GM21367 (cell line): Measurements from ENCODE around the gene CTCF.

ENCODE experiments used
- ATAC-seq: cut with Tn5 transposase; IDR thresholded peaks from one replicate; pipeline ENCODE4 v1.9.1; 2021; ENCODE audit not compliant: unreplicated experiment

The CTCF gene

DNA sequence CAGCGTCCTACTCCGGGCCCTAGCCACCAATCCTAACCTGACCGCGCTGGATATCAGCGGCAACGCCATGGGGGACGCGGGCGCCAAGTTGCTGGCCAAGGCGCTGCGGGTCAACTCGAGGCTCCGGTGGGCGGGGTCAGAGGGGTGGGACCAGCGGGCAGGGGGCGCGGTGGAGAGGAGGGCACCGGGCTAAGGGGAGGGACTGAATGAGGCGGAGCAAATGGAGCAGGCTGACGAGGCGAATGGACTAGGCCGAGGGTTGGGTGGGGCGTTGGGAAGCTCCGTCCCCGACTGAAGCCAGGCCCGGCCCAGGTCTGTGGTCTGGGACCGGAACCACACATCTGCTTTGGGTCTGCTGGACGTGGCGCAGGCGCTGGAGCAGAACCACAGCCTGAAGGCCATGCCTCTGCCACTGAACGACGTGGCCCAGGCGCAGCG lies 87.2 kb downstream of the CTCF start:
- no peak for ATAC-seq

DNA sequence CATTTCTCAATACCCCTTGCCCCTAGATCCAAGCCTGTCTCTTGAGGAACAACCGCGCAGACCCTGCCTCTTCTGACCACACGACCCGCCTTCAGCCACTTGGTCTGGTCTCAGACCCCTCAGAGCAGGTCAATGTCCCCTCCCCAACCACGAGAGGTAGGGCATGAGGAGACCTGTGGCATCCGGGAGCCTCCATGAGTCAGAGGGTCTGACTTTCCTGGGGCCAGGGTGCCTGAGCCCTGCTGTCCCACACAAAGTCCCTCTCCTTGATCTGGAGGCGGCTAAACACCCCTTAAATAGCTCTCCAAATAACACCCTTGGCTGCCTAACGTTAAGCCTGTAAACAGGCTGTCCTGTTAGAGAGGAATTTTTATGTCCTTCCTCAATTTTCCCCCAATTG lies 87.7 kb downstream of the CTCF start:
- ATAC-seq = no peak

GRCh38 chr16:67651039-67651438 lies 88.7 kb downstream of the CTCF start:
- no peak for ATAC-seq

DNA sequence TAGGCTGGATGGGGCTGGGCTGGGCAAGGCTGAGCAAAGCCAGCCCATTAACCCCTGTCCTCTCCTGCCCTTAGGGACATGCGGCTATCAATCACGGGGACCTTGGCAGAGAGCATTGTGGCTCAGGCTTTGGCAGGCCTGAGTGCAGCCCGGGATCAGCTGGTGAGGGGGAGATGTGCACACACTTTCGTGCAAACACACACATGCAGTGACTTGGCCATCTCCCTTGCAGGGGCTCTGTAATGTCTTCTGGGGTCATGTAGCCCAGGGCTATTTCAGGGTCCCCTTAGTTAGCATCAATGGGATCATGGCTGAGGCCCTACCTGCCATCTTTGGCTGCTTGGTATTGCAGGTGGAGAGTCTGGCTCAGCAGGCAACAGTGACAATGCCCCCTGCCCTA lies 89.5 kb downstream of the CTCF start:
- ATAC-seq = no peak

- no peak for ATAC-seq
These were observed 90.3 kb downstream of the CTCF start for GRCh38 chr16:67652578-67653127.

GRCh38 chr16:67653128-67653788 lies 90.9 kb downstream of the CTCF start:
- no peak for ATAC-seq

- no peak for ATAC-seq
These were observed 91.6 kb downstream of the CTCF start for GRCh38 chr16:67653789-67654402.

GRCh38 chr16:67654403-67654911 lies 92.1 kb downstream of the CTCF start:
- ATAC-seq = no peak

- no peak for ATAC-seq
These were observed 93.0 kb downstream of the CTCF start for GRCh38 chr16:67655363-67655762.

DNA sequence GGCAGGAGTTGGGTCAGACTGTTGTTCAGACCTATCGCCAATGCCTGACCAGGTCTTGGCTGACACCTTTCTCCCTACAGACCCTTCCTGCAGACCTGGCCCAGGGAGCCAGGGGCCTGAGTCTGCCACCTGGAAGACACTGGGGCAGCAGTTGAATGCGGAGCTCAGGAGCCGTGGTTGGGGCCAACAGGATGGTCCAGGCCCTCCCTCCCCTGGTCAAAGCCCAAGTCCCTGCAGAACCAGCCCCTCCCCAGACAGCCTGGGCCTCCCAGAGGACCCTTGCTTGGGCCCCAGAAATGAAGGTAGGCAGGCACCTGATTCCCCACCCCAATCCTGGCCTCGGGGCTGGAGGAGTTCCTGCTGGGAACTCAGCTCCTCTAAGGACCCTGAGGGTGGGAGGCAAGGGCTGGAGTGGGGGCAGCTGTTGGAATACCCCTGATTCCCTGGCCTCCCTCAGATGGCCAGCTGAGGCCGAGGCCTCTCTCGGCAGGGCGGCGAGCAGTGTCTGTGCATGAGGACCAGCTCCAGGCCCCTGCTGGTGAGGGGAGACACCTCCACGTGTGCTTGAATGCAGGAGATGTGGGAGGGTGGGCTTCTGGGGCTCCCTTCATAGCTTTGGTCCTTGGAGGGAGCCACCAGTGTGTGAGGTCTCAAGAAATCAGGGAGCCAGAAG lies 94.2 kb downstream of the CTCF start:
- no peak for ATAC-seq

DNA sequence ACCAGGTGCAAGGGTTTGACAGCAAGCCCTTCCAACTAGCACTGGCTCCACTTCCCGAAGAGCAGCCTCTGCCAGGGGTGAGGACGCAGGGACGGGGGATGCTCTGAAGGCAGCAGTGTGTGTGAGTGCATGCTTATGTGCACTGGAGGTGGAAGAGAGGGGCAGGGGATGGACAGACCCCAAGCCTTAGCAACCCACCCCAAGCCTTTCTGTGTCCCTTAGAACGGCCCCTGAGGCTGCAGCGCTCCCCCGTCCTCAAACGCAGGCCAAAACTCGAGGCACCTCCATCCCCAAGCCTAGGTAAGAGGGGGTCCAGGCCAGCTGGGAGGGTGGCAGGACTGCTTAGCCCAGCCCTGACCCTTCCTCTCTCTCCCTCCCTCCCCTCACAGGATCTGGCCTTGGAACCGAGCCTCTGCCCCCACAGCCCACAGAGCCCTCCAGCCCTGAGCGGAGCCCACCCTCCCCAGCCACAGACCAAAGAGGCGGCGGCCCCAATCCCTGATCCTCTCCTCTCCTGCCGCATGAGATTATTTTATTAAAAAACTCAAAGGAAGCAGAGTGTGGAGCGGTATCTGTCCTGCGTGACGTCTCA lies 94.8 kb downstream of the CTCF start:
- no peak for ATAC-seq

GRCh38 chr16:67657751-67658518 lies 95.6 kb downstream of the CTCF start:
- no peak for ATAC-seq

- ATAC-seq = no peak
These were observed 96.7 kb downstream of the CTCF start for GRCh38 chr16:67658849-67659674.

- ATAC-seq = peak; percentile 41
These were observed 97.6 kb downstream of the CTCF start, which contains the start of gene ACD for GRCh38 chr16:67659675-67660563. Gene ACD (minus strand): TSS chr16:67660260. CDS start chr16:67660220, 40 bp downstream.

DNA sequence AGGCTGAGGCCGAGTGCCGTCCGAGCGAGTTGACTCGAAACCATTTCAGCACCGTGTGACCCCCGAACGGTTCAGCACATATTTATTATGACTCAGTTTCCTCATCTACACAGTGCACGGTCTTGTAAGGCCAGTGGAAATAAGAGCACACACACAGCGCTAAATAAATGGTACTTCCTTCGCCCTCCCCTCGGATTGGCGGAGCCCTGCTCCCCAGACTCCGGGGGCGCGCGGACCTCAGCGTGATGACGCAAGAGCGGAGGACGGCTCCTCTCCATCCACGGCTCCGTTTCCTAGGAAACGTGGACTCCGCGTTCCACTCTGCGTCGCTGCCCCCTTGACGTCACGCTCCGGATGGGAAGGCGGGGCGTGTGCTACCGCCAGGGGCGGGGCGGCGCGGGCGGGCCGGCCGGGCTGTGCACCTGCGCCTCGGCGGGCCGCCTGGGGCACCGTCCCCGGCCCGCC lies 98.3 kb downstream of the CTCF start, which contains the start of gene PARD6A:
Gene PARD6A (plus strand): TSS at position 397 of the 465 bp plus-strand sequence. CDS start 79 bp downstream, outside the sequence.
- peak; percentile 70 for ATAC-seq

GRCh38 chr16:67661101-67661761 lies 98.9 kb downstream of the CTCF start:
- ATAC-seq = no peak

DNA sequence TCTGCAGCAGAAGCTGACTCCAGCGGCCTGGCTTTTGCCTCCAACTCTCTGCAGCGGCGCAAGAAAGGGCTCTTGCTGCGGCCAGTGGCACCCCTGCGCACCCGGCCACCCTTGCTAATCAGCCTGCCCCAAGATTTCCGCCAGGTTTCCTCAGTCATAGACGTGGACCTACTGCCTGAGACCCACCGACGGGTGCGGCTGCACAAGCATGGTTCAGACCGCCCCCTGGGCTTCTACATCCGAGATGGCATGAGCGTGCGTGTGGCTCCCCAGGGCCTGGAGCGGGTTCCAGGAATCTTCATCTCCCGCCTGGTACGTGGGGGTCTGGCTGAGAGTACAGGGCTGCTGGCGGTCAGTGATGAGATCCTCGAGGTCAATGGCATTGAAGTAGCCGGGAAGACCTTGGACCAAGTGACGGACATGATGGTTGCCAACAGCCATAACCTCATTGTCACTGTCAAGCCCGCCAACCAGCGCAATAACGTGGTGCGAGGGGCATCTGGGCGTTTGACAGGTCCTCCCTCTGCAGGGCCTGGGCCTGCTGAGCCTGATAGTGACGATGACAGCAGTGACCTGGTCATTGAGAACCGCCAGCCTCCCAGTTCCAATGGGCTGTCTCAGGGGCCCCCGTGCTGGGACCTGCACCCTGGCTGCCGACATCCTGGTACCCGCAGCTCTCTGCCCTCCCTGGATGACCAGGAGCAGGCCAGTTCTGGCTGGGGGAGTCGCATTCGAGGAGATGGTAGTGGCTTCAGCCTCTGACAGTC lies 99.7 kb downstream of the CTCF start:
- ATAC-seq = no peak
